GM19328 (cell line): ENCODE results near the gene CDC14B.
"Not testable (repeated sequence)": the region's sequence is repeated elsewhere in the genome, so short reads cannot be mapped to it uniquely, and the experiment has no call there.

Experiments used
- ATAC-seq: cut with Tn5 transposase; IDR thresholded peaks from one replicate; pipeline ENCODE4 v1.9.1; 2021; ENCODE audit warnings: mild to moderate bottlenecking, moderate library complexity; ENCODE audit not compliant: unreplicated experiment

The CDC14B gene

GRCh38 chr9:96626912-96627311, 7.3 kb upstream of the CDC14B start:
- ATAC-seq = no peak

- no peak for ATAC-seq
These were observed 2.0 kb upstream of the CDC14B start for GRCh38 chr9:96621618-96622017.

GRCh38 chr9:96620832-96621269, 1.2 kb upstream of the CDC14B start:
- no peak for ATAC-seq

GRCh38 chr9:96620181-96620514, 505 bp upstream of the CDC14B start:
- no peak for ATAC-seq

GRCh38 chr9:96619124-96619465, 548 bp downstream of the CDC14B start:
- ATAC-seq = no peak

- no peak for ATAC-seq
These were observed 1.2 kb downstream of the CDC14B start for GRCh38 chr9:96618209-96619123.

GRCh38 chr9:96617439-96618185, 2.0 kb downstream of the CDC14B start:
- no peak for ATAC-seq

- ATAC-seq = no peak
These were observed 2.7 kb downstream of the CDC14B start for GRCh38 chr9:96616817-96617438.

- no peak for ATAC-seq
These were observed 4.2 kb downstream of the CDC14B start for GRCh38 chr9:96615411-96615810.

- ATAC-seq = not testable (repeated sequence)
These were observed 5.0 kb downstream of the CDC14B start for GRCh38 chr9:96614664-96615063.

- ATAC-seq = no peak
These were observed 6.6 kb downstream of the CDC14B start for GRCh38 chr9:96612966-96613589.

- no peak for ATAC-seq
These were observed 7.3 kb downstream of the CDC14B start for GRCh38 chr9:96612105-96612965.

- no peak for ATAC-seq
These were observed 8.3 kb downstream of the CDC14B start for GRCh38 chr9:96611302-96611701.

- no peak for ATAC-seq
These were observed 9.9 kb downstream of the CDC14B start for GRCh38 chr9:96609732-96610131.

- no peak for ATAC-seq
These were observed 11.7 kb downstream of the CDC14B start for GRCh38 chr9:96607971-96608370.

- no peak for ATAC-seq
These were observed 14.3 kb downstream of the CDC14B start for GRCh38 chr9:96605328-96605727.

- ATAC-seq = no peak
These were observed 15.7 kb downstream of the CDC14B start for GRCh38 chr9:96604004-96604319.

- ATAC-seq = no peak
These were observed 16.2 kb downstream of the CDC14B start for GRCh38 chr9:96603305-96604003.

GRCh38 chr9:96599298-96599697, 20.3 kb downstream of the CDC14B start:
- ATAC-seq = no peak

- no peak for ATAC-seq
These were observed 23.0 kb downstream of the CDC14B start for GRCh38 chr9:96596601-96597111.
